Measurements from ENCODE around the gene FARP1.

FARP1 gene

DNA sequence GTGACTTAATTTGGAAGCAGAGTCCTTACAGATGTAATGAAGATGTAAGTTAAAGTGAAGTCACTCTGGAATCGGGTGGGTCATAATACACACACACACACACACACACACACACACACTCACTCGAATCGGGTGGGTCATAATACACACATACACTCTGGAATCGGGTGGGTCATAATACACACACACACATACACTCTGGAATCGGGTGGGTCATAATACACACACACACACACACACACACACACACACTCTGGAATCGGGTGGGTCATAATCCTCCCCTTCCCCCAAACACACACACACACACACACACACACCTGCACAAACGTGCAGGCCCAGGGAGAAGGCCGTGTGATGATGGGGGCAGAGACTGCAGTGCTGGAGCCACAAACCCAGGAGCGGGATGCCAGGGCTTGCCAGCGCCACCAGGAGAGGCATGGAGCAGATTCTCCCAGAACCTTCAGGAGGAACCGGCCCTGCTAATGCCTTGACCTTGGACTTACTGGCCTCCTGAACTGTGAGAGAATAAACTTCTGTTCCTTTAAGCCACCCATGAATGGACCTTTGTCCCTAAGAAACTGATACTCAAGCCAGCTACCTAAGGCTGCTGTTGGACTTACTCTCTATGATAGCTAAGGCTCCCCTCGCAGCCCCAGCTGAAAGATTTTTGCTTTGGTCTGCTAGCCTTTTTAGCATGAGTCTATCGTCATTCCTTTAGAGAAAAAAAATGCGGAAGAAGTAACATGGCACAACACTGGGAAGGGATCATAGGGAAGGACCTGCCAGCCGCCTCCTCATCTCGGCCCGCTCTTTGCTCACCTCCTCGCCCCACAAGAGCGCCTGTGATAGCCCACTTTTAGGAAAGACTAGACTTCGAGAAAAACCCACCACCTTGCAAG is 170.4 kb downstream of the FARP1 start:
- no peak for DNase-seq

DNA sequence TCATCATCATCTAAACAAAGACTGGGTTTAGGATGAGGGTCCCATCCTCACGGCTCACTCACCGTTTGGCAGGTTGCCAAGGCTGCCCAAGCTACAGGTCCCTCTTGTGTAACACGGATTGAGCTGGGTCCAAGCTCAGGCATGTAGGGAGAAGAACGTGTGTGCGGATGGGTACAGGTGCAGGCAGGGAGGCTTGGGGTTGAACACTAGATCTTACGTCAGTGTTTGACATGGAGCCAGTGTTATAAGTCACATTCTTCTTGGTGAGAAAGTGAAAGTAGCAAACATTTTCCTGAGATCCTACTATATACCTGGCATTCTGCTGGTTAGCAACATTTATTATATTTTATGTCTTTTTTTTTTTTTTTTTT is 171.0 kb downstream of the FARP1 start:
- DNase-seq, result no peak

DNA sequence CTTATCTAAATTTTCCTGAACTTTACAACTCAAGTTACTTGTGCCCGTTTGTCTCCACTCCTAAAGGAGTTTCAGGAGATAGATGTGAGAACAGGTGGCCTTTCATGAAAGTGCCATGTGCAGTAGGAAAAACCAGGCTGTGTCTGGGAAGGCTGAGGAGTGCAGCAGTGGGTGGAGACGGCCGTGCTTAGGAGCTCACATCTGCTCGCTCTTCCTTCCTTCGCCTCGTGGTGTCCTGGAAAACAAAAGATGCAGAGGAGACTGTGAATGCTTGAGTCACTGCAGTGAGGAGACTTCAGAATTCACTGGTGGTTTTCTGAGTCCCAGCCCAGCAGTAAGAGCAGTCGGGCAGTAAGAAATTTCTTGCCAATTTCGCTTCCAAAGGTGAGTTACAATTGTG is 172.6 kb downstream of the FARP1 start:
- no peak for DNase-seq

DNA sequence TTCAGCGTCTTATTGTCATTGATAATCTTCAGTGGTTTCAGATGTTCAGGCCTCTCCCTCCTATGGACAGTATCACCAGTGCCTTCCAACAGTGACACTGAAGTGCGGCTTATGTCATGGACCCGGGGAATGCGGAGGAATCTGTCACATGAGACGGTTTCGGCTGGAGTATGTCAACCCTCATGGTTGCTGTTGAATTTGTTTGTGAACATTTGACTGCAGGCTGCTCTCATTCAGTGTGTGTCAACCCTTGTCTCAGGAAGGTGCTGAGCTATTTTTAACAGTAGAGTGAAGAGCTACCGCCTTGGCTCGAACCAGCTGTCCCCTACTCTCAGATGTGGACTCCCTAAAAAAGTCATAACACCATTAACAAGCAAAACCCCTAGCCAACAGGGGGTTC is 173.0 kb downstream of the FARP1 start:
- no peak for DNase-seq

DNA sequence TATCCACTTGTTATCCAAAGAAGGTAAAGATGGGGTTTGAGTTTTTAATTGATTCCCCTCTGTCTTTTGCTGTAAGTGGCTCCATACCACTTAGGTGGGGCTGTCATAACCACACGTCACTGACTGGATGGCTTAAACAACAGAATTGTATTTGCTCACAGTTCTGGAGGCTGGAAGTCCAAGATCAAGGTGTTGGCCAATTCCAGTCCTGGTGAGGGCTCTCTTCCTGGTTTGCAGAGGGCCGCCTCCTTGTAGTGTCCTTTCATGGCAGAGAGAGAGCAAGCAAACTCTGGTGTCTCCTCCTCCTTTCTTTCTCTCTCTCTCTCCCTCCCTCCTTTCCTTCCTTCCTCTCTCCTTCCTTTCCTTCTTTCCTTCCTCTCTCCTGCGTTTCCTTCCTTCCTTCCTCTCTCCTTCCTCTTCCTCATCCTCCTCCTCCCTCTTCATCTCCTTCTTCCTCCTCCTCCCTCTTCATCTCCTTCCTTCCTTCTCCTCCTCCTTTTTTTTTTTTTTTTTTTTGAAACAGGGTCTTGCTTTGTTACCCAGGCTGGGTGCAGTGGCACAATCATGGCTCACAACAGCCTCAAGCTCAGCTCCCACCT is 174.8 kb downstream of the FARP1 start:
- no peak for DNase-seq

DNA sequence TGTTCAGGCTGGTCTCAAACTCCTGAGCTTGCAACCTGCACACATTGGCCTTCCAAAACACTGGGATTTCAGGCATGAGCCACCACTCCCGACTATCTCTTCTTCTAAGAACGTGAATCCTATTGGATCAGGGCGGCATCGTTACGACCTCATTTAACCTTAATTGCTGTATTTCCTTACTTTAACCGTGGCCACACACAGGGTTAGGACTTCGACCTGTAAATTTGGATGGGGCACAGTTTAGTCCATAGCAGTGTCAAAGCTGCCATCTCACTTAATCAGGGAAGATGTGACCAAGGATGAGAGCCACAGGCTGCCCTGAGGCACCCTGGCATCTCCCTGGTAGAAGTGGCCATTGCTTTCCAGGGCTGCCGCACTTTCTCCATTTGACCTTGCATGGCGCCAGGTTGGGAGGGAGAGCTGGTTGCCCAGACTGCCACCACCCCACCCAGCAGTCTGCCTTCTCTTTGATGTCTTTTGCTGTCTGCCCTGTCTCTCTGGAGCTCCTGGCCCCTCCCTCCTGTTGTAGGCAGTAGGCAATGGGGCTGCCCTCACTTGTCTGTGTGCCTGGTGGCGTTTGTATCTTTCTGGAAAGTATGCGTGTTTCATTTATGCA is 175.5 kb downstream of the FARP1 start:
- no peak for DNase-seq

DNA sequence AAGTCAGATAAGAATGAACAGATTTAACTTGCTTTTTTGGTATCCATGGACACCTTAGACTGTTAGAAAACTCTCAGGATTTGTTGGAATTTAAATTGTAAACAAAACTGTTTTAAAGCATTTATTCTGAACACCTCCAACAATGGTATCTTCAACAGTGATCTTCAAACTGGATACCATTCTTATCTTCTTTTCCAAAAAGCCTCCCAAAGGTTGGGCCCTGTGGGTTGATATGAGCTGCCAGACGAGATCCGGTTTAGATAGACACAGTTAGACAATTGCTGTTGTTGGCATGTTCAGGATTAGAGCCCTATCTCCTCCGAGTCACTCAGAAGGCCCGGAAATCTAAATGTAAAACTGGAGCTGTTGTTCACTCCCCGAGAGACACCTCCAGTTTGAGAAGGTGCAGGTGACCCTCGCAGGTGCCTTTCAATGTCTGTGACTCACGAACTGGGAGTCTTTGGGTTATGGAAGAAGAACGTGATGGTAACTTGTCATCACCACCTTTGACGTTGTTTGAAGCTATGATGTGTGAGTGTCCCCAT is 177.7 kb downstream of the FARP1 start:
- no peak for DNase-seq

DNA sequence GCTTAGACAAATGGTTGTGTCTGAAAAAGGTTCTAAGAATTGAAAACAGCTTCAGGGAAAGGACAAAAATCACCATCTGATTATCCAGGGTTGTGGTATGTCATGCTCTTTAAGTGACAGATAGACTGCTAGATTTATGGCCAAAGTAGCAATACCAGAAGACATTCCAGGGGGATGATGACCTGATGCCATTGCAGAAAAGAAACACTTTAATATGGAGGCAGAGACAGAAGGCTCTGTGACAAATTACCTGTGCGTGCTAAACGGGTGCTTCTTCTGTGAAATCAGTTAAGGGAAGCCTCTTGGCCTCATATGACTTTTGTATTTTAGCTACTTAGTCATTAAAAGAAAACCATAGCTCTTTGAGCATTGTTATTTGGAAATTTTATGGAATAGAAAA is 178.5 kb downstream of the FARP1 start:
- DNase-seq, result no peak

DNA sequence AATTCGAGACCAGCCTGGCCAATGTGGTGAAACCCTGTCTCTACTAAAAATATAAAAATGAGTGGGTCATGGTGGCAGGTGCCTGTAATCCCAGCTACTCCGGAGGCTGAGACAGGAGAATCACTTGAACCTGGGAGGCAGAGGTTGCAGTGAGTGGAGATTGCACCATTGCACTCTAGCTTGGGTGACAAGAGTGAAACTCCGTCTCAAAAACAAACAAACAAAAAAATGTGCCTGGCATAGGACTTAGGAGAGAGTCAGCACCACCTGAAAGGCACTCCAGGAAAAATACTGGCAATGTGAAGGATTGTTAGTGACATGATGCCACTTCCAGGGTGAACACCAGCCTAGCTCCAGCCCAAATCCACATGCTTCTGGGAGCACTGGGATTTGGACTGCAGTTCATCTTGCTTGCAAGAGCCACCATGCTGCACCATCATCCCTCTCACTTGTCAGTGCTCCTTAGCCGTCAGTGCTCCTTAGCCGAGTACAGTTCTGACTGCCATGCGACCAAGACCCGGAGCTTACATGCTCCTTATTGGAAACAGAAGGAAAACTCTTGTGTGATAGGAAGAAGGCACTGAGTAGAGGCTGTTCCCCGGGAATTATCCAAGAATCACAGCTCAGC is 179.3 kb downstream of the FARP1 start:
- DNase-seq, result no peak

DNA sequence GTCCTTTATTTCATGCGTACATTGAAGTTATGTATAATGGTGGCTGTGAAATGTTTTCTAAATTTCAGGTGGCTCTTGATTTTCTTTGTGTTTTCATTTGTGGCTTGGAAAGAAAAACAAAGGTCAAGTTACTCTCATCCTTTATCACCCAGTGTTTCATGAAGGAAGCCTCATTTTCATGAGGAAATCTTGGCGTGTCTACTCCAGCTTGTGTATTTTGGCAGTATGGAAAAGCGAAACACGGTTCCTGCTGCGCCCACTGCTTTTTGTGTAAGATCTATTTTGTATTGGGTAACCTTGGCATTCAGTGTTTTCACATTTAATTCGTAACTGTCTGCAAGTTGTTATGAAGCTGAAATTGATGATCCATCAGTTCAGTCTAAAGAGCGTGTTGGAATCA is 181.2 kb downstream of the FARP1 start:
- DNase-seq, result no peak

DNA sequence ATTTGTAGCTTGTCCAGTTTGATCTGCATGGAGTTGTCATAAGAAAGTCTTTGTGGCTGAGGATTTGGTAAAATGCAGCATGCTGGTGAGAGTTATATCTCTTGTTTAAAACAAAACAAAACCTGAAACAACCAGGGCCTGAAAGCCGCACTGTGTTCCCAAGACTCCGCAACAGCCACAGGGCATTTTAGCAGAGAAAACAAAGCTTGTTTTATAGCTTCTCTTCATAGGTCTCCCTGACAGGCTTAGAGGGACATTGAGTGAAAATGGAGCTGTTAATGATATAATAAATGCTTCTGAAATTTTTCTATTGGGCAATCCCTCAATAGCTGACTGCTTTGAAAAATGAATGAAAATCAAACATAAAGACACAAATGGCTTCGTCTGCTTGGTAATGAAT is 182.8 kb downstream of the FARP1 start:
- no peak for DNase-seq

DNA sequence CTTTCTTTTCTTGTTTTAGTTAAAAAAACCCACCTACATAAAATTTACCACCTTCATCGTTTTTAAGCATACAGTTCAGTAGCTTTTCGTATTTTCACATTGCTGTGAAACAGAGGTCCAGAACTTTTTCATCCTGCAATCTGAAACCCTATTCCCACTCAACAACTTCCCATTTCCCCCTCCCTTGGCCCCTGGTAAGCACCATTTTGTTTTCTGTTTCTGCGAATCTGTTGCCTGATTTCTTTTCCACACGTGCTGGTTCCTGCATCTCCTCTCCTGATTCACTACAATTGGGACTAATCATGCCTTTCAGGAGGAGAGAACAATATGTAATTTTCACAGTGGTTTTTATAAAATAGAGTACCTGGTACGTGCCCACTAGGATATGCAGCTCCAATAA is 183.4 kb downstream of the FARP1 start:
- DNase-seq, result no peak

DNA sequence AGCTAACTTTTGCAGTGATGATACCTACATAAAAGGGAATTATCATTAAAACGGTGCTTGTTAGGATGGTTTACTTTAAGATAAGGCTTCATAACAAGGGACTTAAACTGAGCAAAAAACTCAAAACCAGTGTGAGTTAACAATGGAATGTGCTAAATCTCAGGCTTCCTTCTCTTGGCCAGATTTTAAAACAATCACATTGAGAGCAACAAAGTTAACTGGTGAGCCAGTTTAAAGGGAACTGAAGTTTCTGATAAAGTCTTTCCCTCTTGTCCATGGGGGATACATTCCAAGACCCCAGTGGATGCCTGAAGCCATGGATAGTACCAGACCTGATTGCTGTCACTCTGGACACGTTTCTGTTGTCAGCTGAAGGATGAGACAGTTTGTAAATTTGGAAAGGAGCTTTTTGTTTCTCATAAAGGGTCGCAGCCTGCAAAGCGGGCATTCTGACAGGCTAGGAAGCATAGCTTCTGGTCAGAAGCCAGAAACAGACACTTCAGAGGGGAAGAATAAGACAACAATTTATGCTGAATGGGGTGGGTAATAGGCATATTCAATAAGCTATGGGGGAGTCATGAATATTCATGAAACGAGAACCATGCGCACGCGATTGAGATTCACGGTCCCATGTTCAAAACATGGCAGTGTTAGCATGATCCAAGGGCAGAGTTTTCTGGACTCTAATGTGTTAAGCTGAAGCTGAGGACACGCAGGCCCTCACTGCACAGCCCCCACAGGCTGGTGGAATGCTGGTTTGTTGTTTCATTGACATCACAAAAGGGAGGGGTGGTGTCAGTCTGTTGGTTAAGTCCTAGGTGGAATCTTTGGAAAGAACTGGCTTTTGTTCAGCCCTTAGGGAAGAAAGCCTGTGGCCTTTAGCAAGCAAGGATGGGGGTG is 184.7 kb downstream of the FARP1 start:
- DNase-seq, result no peak

DNA sequence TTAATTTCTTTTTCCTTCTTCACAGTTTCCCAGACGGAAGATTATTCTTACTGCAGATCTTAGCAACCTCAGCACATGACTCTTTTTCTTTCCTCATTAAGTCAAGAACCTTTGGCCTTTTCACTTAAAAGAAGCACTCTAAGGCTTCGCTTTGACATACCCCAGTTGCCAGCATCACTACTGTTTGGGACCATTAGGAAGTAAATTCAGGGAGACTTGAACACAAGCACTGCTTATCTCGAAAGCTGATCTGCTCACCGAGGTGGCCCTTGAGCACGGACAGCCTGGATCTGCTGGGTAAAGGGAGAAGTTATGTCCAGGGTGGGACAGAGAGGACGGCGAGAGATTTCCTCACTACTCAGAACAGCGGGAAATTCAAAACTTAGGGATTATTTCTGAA is 185.6 kb downstream of the FARP1 start:
- DNase-seq, result no peak

DNA sequence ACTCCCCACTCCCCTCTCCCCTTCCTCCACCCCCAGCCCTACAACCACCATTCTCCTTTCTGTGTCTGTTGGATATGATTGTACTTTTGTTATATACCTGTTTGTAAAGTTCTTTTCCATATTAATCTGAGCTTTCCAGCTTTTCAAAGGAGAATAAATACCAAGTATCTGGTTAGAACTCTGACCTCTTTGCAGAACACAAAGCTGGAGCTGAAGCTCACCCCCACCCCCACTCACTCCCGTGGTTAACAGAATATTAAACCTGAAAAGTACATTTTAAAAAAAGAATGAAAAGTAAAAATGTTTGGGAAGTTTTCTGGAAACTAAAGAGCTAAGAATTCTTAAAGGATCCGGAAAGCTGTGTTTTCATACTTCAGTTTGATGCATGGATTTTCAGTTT is 189.3 kb downstream of the FARP1 start:
- DNase-seq, result no peak

DNA sequence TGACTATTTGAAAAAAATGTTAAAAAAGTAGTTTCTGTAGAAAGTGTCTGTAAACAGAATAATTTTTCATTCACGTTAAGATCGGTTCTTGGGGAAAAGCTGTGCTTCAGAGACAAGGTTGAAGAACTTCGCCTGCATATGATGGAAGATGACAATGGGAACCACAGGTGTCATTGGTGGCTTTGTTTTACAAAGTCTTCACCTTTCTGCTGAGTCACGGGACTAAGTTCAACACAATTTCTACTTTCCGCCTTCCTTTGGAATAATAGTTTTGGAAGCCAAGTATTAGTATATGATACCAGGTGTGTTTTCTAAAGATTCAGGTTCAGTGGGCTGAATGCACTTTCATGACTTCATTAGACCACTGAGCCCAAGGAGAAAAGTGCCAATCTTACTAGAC is 189.8 kb downstream of the FARP1 start:
- DNase-seq, result no peak

DNA sequence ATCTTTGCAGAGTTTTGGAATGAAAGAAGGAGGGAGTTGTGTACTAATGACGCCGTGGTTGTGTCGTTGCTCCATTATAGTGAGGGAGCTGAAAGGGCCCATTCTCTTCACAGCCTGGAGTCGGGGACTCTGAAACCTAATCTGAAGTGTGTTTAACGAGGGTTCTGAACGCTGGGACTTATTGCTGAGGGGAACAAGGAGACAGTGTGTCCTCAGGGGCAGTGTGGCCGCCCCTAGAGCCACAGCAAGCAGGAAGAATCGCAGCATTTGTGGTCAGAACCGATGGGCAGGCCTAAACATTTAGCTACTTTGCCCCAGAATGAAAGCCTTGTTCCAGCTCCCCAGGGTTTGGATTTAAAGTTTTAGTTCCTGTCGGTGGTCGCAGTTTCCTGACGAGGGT is 190.6 kb downstream of the FARP1 start:
- no peak for DNase-seq

DNA sequence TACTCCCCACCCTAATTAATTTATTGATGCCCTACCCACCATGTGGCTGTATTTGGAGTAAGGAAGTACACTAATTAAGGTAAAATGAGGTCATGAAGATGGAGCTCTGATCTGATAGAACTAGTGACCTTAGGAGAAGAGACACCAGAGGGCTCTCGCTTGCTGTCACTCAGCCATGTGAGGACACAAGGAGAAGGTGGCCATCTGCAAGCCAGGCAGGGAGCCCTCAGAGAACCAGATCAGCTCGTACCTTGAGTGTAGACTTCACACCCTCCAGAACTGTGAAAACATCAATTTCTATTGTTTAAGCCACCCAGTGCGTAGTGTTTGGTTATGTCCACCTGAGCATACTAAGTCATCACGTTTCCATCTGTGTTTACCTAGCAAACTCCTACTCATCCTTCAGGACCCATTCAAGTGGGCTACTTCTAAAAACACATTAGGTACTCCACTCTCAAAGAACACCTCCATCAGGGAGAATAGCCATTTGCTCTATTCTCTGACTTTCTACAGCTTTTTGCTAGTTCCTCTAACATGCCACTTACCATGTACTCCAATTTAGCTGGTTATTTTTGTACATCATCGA is 191.8 kb downstream of the FARP1 start:
- DNase-seq, result no peak

DNA sequence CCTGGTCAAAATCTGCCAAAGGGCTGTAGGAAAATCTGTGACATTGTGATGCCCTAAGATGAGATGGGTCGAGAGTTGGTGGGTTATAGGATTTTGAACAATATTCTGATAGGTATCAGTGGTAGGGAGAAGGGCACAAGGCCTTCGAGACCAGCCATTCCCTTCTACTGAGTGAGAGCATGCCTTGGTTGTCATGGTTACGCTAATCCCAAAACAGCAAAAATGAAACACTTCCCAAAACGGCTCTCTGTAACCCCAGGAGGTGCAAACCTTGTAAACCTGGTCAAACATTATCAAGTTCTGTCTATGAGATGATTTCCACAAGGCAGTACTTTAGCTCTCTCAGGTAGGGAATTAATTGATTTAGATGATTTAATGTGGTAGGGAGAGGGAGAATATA is 192.8 kb downstream of the FARP1 start:
- no peak for DNase-seq

DNA sequence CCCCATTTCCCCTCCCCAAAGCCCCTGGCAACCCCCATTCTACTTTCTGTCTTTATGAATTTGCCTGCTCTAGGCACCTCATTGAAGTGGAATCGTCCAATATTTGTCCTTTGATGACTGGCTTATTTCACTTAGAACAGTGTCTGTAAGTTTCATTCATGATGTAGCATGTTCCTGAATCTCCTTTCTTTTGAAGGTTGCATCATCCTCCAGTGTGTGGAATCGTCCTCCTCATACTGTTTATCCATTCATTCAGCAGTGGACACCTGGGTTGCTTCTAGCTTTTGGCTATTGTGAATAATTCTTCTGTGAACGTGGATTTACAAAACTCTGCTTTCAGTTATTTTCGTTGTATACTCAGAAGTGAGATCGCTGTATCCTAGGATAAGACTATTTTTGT is 195.4 kb downstream of the FARP1 start:
- no peak for DNase-seq

DNA sequence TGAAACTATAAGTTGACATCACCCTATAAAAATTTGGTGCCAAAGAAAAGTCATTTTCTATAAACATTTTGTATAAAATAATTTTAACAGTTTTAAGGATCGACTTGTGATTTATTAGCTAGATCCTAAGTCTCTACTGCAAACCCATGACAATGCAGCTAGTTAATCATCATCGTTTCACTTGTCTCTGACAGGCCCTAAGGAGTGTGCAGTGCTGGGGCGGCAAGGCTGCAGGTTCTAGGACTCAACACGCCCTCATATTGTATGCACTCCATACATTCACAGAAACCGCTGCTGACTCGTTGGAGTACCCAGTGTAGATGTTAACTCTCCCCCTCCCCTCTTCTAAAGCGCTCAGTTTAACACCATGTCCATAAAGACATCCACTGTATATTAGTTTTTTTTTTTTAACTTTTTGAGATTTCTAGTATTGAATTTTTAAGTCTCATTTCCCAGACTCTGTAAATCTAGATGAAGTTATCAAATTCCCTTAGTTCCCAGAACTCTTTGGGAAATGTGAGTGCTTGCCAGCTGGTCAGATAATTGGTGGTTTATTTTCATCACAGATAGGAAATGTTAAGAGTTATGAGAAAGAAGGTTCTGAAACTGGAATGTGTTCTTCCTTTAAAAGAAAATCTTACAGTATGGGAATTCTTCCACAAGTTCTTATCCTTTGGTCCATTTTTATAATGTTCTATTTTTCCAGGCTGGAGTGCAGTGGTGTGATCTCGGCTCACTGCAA is 197.0 kb downstream of the FARP1 start:
- no peak for DNase-seq

Measured in activated CD4-positive, alpha-beta T cell treated with anti-CD3 and anti-CD28 coated beads, Interleukin-10, Interleukin-2, amounts not matched to agents 100 ng/mL and 50 ng/mL, durations not matched to agents 16 hours and 8 hours (primary cell).